Measurements from ENCODE around the gene MTFP1. TPM values are rescaled to one million over a fixed set of nuclear protein-coding genes. Genes with fewer than 3 reads are reported as not detected.
"Not testable (repeated sequence)": the region's sequence is repeated elsewhere in the genome, so short reads cannot be mapped to it uniquely, and the experiment has no call there.

Gene MTFP1
- total RNA-seq, 3 donors from 2014 or later, result 97.0 to 113 (median 99.9) TPM

- Mint-ChIP-seq H3K4me1 (ENCODE audit: low read depth) (peaks cover 18% of the 10 kb centered on the region), H3K9me3 (no peaks in the 10 kb centered on the region), H3K36me3 (ENCODE audit: insufficient read depth) (no peaks in the 10 kb centered on the region), H3K4me3 (no peak overlapping the region), H3K27me3 (ENCODE audit: low read depth) (peaks cover 49% of the 10 kb centered on the region)
- DNase-seq, result peak; percentile 33
- peak; percentile 53 to 66 for ATAC-seq
These were observed 19.3 kb downstream of the MTFP1 start for GRCh38 chr22:30444632-30445437.

- no peaks in the 10 kb centered on the region for H3K36me3 Mint-ChIP-seq (ENCODE audit: insufficient read depth)
These were observed 20.0 kb downstream of the MTFP1 start for GRCh38 chr22:30445438-30446145.

GRCh38 chr22:30447656-30448055 lies 22.1 kb downstream of the MTFP1 start:
- H3K36me3 Mint-ChIP-seq (ENCODE audit: insufficient read depth), result no peaks in the 10 kb centered on the region
- ATAC-seq, result no peak

More at GRCh38 chr22:30445438-30446145, 20.0 kb downstream of the MTFP1 start:
- Mint-ChIP-seq H3K4me3 (no peak overlapping the region), H3K27me3 (ENCODE audit: low read depth) (peaks cover 48% of the 10 kb centered on the region), H3K4me1 (ENCODE audit: low read depth) (peaks cover 18% of the 10 kb centered on the region), H3K9me3 (no peaks in the 10 kb centered on the region)
- DNase-seq (no peak), ATAC-seq (no peak)

GRCh38 chr22:30451488-30451887 lies 25.9 kb downstream of the MTFP1 start:
- H3K4me1 Mint-ChIP-seq (ENCODE audit: low read depth); H3K9me3 Mint-ChIP-seq; DNase-seq; H3K36me3 Mint-ChIP-seq (ENCODE audit: insufficient read depth); ATAC-seq; H3K4me3 Mint-ChIP-seq: not testable (repeated sequence)
- peaks cover 38% of the 10 kb centered on the region for H3K27me3 Mint-ChIP-seq (ENCODE audit: low read depth)

More at GRCh38 chr22:30447656-30448055, 22.1 kb downstream of the MTFP1 start:
- no peak for DNase-seq
- Mint-ChIP-seq H3K9me3 (no peaks in the 10 kb centered on the region), H3K27me3 (ENCODE audit: low read depth) (peaks cover 52% of the 10 kb centered on the region), H3K4me3 (no peak overlapping the region), H3K4me1 (ENCODE audit: low read depth) (peaks cover 8% of the 10 kb centered on the region)

- ATAC-seq, result no peak
- DNase-seq, result no peak
- Mint-ChIP-seq H3K9me3 (no peaks in the 10 kb centered on the region), H3K36me3 (ENCODE audit: insufficient read depth) (no peaks in the 10 kb centered on the region), H3K4me1 (ENCODE audit: low read depth) (no peaks in the 10 kb centered on the region), H3K4me3 (no peak overlapping the region), H3K27me3 (ENCODE audit: low read depth) (peaks cover 34% of the 10 kb centered on the region)
These were observed 27.3 kb downstream of the MTFP1 start for GRCh38 chr22:30452861-30453260.

- ATAC-seq, result no peak
These were observed 28.4 kb downstream of the MTFP1 start for GRCh38 chr22:30453731-30454510.

GRCh38 chr22:30455075-30455840 lies 29.7 kb downstream of the MTFP1 start:
- Mint-ChIP-seq H3K36me3 (ENCODE audit: insufficient read depth) (no peaks in the 10 kb centered on the region), H3K4me1 (ENCODE audit: low read depth) (no peaks in the 10 kb centered on the region), H3K4me3 (no peak overlapping the region), H3K9me3 (no peaks in the 10 kb centered on the region), H3K27me3 (ENCODE audit: low read depth) (peaks cover 33% of the 10 kb centered on the region)
- no peak for DNase-seq
- no peak for ATAC-seq

More at GRCh38 chr22:30453731-30454510, 28.4 kb downstream of the MTFP1 start:
- H3K9me3 Mint-ChIP-seq, result no peaks in the 10 kb centered on the region
- H3K4me1 Mint-ChIP-seq (ENCODE audit: low read depth), result no peaks in the 10 kb centered on the region
- DNase-seq, result no peak
- no peak overlapping the region for H3K4me3 Mint-ChIP-seq
- H3K27me3 Mint-ChIP-seq (ENCODE audit: low read depth), result peaks cover 34% of the 10 kb centered on the region
- H3K36me3 Mint-ChIP-seq (ENCODE audit: insufficient read depth), result no peaks in the 10 kb centered on the region

GRCh38 chr22:30457981-30458380 lies 32.4 kb downstream of the MTFP1 start:
- ATAC-seq (no peak), DNase-seq (no peak)
- H3K4me3 Mint-ChIP-seq, result no peak overlapping the region
- H3K4me1 Mint-ChIP-seq (ENCODE audit: low read depth), result no peaks in the 10 kb centered on the region
- peaks cover 24% of the 10 kb centered on the region for H3K27me3 Mint-ChIP-seq (ENCODE audit: low read depth)
- no peaks in the 10 kb centered on the region for H3K9me3 Mint-ChIP-seq
- no peaks in the 10 kb centered on the region for H3K36me3 Mint-ChIP-seq (ENCODE audit: insufficient read depth)

- H3K27me3 Mint-ChIP-seq (ENCODE audit: low read depth), result peaks cover 24% of the 10 kb centered on the region
- no peaks in the 10 kb centered on the region for H3K36me3 Mint-ChIP-seq (ENCODE audit: insufficient read depth)
- DNase-seq (no peak), ATAC-seq (no peak)
- no peaks in the 10 kb centered on the region for H3K9me3 Mint-ChIP-seq
- H3K4me1 Mint-ChIP-seq (ENCODE audit: low read depth), result no peaks in the 10 kb centered on the region
- no peak overlapping the region for H3K4me3 Mint-ChIP-seq
These were observed 33.8 kb downstream of the MTFP1 start for GRCh38 chr22:30459181-30460052.

GRCh38 chr22:30460147-30460546 lies 34.6 kb downstream of the MTFP1 start:
- Mint-ChIP-seq H3K27me3 (ENCODE audit: low read depth) (peaks cover 31% of the 10 kb centered on the region), H3K4me1 (ENCODE audit: low read depth) (no peaks in the 10 kb centered on the region), H3K4me3 (no peak overlapping the region), H3K36me3 (ENCODE audit: insufficient read depth) (no peaks in the 10 kb centered on the region), H3K9me3 (peaks cover 4% of the 10 kb centered on the region)
- no peak for ATAC-seq
- no peak for DNase-seq

GRCh38 chr22:30460555-30460954 lies 35.0 kb downstream of the MTFP1 start:
- H3K4me1 Mint-ChIP-seq (ENCODE audit: low read depth); H3K9me3 Mint-ChIP-seq; DNase-seq; ATAC-seq; H3K4me3 Mint-ChIP-seq; H3K36me3 Mint-ChIP-seq (ENCODE audit: insufficient read depth): not testable (repeated sequence)
- H3K27me3 Mint-ChIP-seq (ENCODE audit: low read depth), result peaks cover 34% of the 10 kb centered on the region

- H3K36me3 Mint-ChIP-seq (ENCODE audit: insufficient read depth), result no peaks in the 10 kb centered on the region
- peaks cover 12% of the 10 kb centered on the region for H3K4me1 Mint-ChIP-seq (ENCODE audit: low read depth)
- no peak overlapping the region for H3K4me3 Mint-ChIP-seq
- peaks cover 27% of the 10 kb centered on the region for H3K27me3 Mint-ChIP-seq (ENCODE audit: low read depth)
- no peak for DNase-seq
- no peak for ATAC-seq
- H3K9me3 Mint-ChIP-seq, result peaks cover 5% of the 10 kb centered on the region
These were observed 43.6 kb downstream of the MTFP1 start for GRCh38 chr22:30469165-30469564.

- peaks cover 15% of the 10 kb centered on the region for H3K4me1 Mint-ChIP-seq (ENCODE audit: low read depth)
- ATAC-seq (no peak), DNase-seq (no peak)
- H3K4me3 Mint-ChIP-seq, result no peak overlapping the region
- peaks cover 19% of the 10 kb centered on the region for H3K27me3 Mint-ChIP-seq (ENCODE audit: low read depth)
- no peaks in the 10 kb centered on the region for H3K36me3 Mint-ChIP-seq (ENCODE audit: insufficient read depth)
- H3K9me3 Mint-ChIP-seq, result no peaks in the 10 kb centered on the region
These were observed 45.1 kb downstream of the MTFP1 start for GRCh38 chr22:30470655-30471054.
